Forelimb muscle (tissue), 1 donor: ENCODE results near the gene TRIM54. TPM values are rescaled to one million over a fixed set of nuclear protein-coding genes. Genes with fewer than 3 reads are reported as not detected.
A peak's percentile ranks its signal among the peaks of the same experiment; 100 is the strongest.

ENCODE experiments used
- DNase-seq: peaks from one replicate; pipeline ENCODE4 v3.0.0-alpha.2; 2013; ENCODE audit warnings: low read depth
- polyA plus RNA-seq: library from polyadenylated mRNA; unstranded; fragments of 120-200 nt; gene quantifications from one replicate; pipeline ENCODE4 v1.2.1, GENCODE V29; 2013; ENCODE audit not compliant: insufficient read length

The TRIM54 gene
- polyA plus RNA-seq, 1 donor, result 105 TPM

GRCh38 chr2:27356056-27356381, 73.8 kb downstream of the TRIM54 start:
- no peak for DNase-seq

DNA sequence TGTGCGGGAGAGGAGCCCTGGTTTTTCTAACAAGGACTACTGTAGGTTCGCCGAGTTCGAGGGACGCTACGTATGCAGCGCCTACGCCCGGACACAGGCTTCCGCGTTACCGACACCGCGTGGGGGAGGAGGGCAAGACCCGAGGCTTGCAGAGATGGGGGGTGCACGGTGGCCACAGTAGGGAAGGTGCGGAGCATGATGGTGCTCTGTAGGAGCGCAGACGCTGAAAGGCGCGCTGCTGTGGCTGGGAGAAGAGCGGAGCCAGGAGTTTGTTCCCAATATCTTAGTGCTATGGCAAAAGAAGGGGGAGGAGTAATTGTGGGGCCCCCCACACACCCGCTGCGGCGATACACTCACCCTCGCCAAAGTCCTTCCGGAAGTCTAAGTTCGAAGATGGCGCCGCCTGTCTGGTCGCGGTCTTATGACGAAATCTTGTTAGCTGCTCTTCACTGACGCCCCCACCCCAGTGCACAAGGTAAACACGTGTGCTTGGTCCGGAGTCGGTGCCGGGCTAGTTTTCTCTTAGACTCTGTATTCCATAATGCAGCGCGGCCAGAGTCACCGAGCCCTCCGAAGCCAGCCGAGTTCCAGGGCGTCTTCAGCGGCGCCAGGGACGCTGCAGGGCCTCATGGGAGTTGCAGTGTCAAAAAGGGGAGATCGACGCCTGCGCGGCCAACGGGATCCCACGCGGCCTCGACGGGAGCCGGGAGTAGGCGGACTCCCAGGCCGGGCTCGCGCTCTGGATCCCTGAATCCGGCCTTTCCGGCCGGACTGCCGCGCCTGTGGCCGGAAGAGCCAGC, 74.4 kb downstream of the TRIM54 start, which contains the start of gene GTF3C2:
TSS of gene GTF3C2 (minus strand) at position 383 of the 800 bp plus-strand sequence. CDS start 13,210 bp downstream, outside the sequence.
- DNase-seq, result peak; percentile 94

Other genes starting within 250 kb of the TRIM54 start
- gene TMEM214, start 249.5 kb upstream of the TRIM54 start, polyA plus RNA-seq, result 68.0 TPM
- 17.2 TPM for gene AGBL5, start 230.8 kb upstream of the TRIM54 start, polyA plus RNA-seq
- 228 TPM for gene OST4, start 210.8 kb upstream of the TRIM54 start, polyA plus RNA-seq
- gene EMILIN1, start 203.8 kb upstream of the TRIM54 start, polyA plus RNA-seq, result 61.4 TPM
- gene KHK, start 195.7 kb upstream of the TRIM54 start, polyA plus RNA-seq, result 1.9 TPM
- 1.0 TPM for gene CGREF1, start 163.3 kb upstream of the TRIM54 start, polyA plus RNA-seq
- gene ABHD1, start 158.6 kb upstream of the TRIM54 start, polyA plus RNA-seq, result 0.49 TPM
- 35.4 TPM for gene PREB, start 147.8 kb upstream of the TRIM54 start, polyA plus RNA-seq
- not detected for gene PRR30, start 143.0 kb upstream of the TRIM54 start, polyA plus RNA-seq
- gene TCF23, start 133.4 kb upstream of the TRIM54 start, polyA plus RNA-seq, result 0.49 TPM
- 85.3 TPM for gene ATRAID, start 70.4 kb upstream of the TRIM54 start, polyA plus RNA-seq
- 19.3 TPM for gene SLC5A6, start 70.2 kb upstream of the TRIM54 start, polyA plus RNA-seq
- gene CAD, start 65.1 kb upstream of the TRIM54 start, polyA plus RNA-seq, result 26.9 TPM
- 0.85 TPM for gene SLC30A3, start 19.4 kb upstream of the TRIM54 start, polyA plus RNA-seq
- 0.24 TPM for gene DNAJC5G, start 7.0 kb upstream of the TRIM54 start, polyA plus RNA-seq
- 1.9 TPM for gene UCN, start 26.0 kb downstream of the TRIM54 start, polyA plus RNA-seq
- 44.9 TPM for gene MPV17, start 40.7 kb downstream of the TRIM54 start, polyA plus RNA-seq
- 27.0 TPM for gene GTF3C2, start 74.3 kb downstream of the TRIM54 start, polyA plus RNA-seq
- gene EIF2B4, start 87.9 kb downstream of the TRIM54 start, polyA plus RNA-seq, result 32.7 TPM
- gene SNX17, start 88.2 kb downstream of the TRIM54 start, polyA plus RNA-seq, result 71.2 TPM
- 14.2 TPM for gene ZNF513, start 98.3 kb downstream of the TRIM54 start, polyA plus RNA-seq
- gene PPM1G, start 127.2 kb downstream of the TRIM54 start, polyA plus RNA-seq, result 53.7 TPM
- 118 TPM for gene NRBP1, start 146.2 kb downstream of the TRIM54 start, polyA plus RNA-seq
- 1.8 TPM for gene KRTCAP3, start 160.0 kb downstream of the TRIM54 start, polyA plus RNA-seq
- gene IFT172, start 207.3 kb downstream of the TRIM54 start, polyA plus RNA-seq, result 22.5 TPM
- gene FNDC4, start 212.8 kb downstream of the TRIM54 start, polyA plus RNA-seq, result 7.5 TPM
- gene GCKR, start 214.4 kb downstream of the TRIM54 start, polyA plus RNA-seq, result not detected